Measurements from ENCODE around the gene STKLD1. TPM values are rescaled to one million over a fixed set of nuclear protein-coding genes. Genes with fewer than 3 reads are reported as not detected.
"Not testable (repeated sequence)": the region's sequence is repeated elsewhere in the genome, so short reads cannot be mapped to it uniquely, and the experiment has no call there.

Gene STKLD1
- total RNA-seq, 1 experiment from 2014 or later: 3.4 TPM

GRCh38 chr9:133390713-133391112, 14.5 kb downstream of the STKLD1 start:
- ChIA-PET CTCF (no interaction called here), POLR2A (no interaction called here)
- H3K4me3 ChIP-seq (ENCODE audit: low read depth, low read length): no peak overlapping the region
- Mint-ChIP-seq H3K9me3 (ENCODE audit: unreplicated experiment) (no peaks in the 10 kb centered on the region), H3K27ac (ENCODE audit: unreplicated experiment) (peak overlapping the region; percentile 70), H3K4me3 (ENCODE audit: unreplicated experiment) (no peak overlapping the region), H3K4me1 (ENCODE audit: low read depth, unreplicated experiment) (peaks cover 12% of the 10 kb centered on the region), H3K36me3 (ENCODE audit: insufficient read depth, unreplicated experiment) (no peaks in the 10 kb centered on the region), H3K27me3 (ENCODE audit: insufficient read depth, unreplicated experiment) (no peaks in the 10 kb centered on the region)
- no peaks in the 10 kb centered on the region for H3K9me3 ChIP-seq
- peaks cover 17% of the 10 kb centered on the region for H3K4me1 ChIP-seq
- BruUV-seq (replicated peaks): no TSS peak
- no peak for TF ChIP-seq CTCF (IDR thresholded peaks at IDR 0.05; ENCODE audit: insufficient read depth in 1 of 2, low read depth in 1 of 2, low read length in 1 of 2, severe bottlenecking in 1 of 2, unreplicated experiment in 1 of 2)
- H3K27me3 ChIP-seq (replicated peaks; ENCODE audit: control insufficient read depth, insufficient read depth, low read length): no peaks in the 10 kb centered on the region
- intact Hi-C loops (cut with micrococcal nuclease; ENCODE audit: unreplicated experiment): no loop called here
- DNase-seq: no peak
- H3K36me3 ChIP-seq (ENCODE audit: control insufficient read depth, insufficient read depth, low read length): no peaks in the 10 kb centered on the region

- peak overlapping the region; percentile 61 for H3K4me3 Mint-ChIP-seq (ENCODE audit: unreplicated experiment)
- BruUV-seq (replicated peaks); POLR2A ChIA-PET; CTCF ChIA-PET; H3K36me3 ChIP-seq (ENCODE audit: control insufficient read depth, insufficient read depth, low read length); intact Hi-C loops (cut with micrococcal nuclease; ENCODE audit: unreplicated experiment); H3K27me3 ChIP-seq (replicated peaks; ENCODE audit: control insufficient read depth, insufficient read depth, low read length); H3K9me3 ChIP-seq; H3K9me3 Mint-ChIP-seq (ENCODE audit: unreplicated experiment); H3K4me3 ChIP-seq (ENCODE audit: low read depth, low read length); H3K27me3 Mint-ChIP-seq (ENCODE audit: insufficient read depth, unreplicated experiment); DNase-seq; H3K36me3 Mint-ChIP-seq (ENCODE audit: insufficient read depth, unreplicated experiment): not testable (repeated sequence)
- peak overlapping the region; percentile 29 for H3K27ac Mint-ChIP-seq (ENCODE audit: unreplicated experiment)
- H3K4me1 ChIP-seq: peaks cover 17% of the 10 kb centered on the region
- H3K4me1 Mint-ChIP-seq (ENCODE audit: low read depth, unreplicated experiment): peaks cover 12% of the 10 kb centered on the region
Measured at GRCh38 chr9:133391449-133391848, 15.3 kb downstream of the STKLD1 start.

GRCh38 chr9:133392308-133392707, 16.1 kb downstream of the STKLD1 start:
- Histone ChIP-seq H3K4me3 (ENCODE audit: low read depth, low read length) (peak overlapping the region; percentile 11), H3K4me1 (peaks cover 17% of the 10 kb centered on the region)
- H3K36me3 Mint-ChIP-seq (ENCODE audit: insufficient read depth, unreplicated experiment); DNase-seq; intact Hi-C loops (cut with micrococcal nuclease; ENCODE audit: unreplicated experiment); H3K4me1 Mint-ChIP-seq (ENCODE audit: low read depth, unreplicated experiment); H3K9me3 ChIP-seq; H3K36me3 ChIP-seq (ENCODE audit: control insufficient read depth, insufficient read depth, low read length); H3K27me3 Mint-ChIP-seq (ENCODE audit: insufficient read depth, unreplicated experiment); H3K27me3 ChIP-seq (replicated peaks; ENCODE audit: control insufficient read depth, insufficient read depth, low read length); BruUV-seq (replicated peaks); H3K9me3 Mint-ChIP-seq (ENCODE audit: unreplicated experiment): not testable (repeated sequence)
- H3K27ac Mint-ChIP-seq (ENCODE audit: unreplicated experiment): peak overlapping the region; percentile 29
- peak overlapping the region; percentile 61 for H3K4me3 Mint-ChIP-seq (ENCODE audit: unreplicated experiment)
- CTCF ChIA-PET: interaction anchor here (0.6 to 0.7 kb wide), 3 partner anchors 33 to 67 kb away, joined by 3 to 5 read pairs (median 4); partner anchors contain the start of genes MED22 and RPL7A
- POLR2A ChIA-PET: interaction anchor here (0.6 to 0.7 kb wide), 3 partner anchors 14 to 154 kb away, joined by 5 to 9 read pairs (median 6); no protein-coding TSS in a partner anchor

GRCh38 chr9:133393399-133393798, 17.2 kb downstream of the STKLD1 start:
- no peaks in the 10 kb centered on the region for H3K36me3 Mint-ChIP-seq (ENCODE audit: insufficient read depth, unreplicated experiment)
- peaks cover 17% of the 10 kb centered on the region for H3K4me1 ChIP-seq
- DNase-seq: no peak
- POLR2A ChIA-PET: no interaction called here
- no peak overlapping the region for H3K4me3 Mint-ChIP-seq (ENCODE audit: unreplicated experiment)
- H3K9me3 Mint-ChIP-seq (ENCODE audit: unreplicated experiment): no peaks in the 10 kb centered on the region
- no peak overlapping the region for H3K4me3 ChIP-seq (ENCODE audit: low read depth, low read length)
- H3K36me3 ChIP-seq (ENCODE audit: control insufficient read depth, insufficient read depth, low read length): no peaks in the 10 kb centered on the region
- no peaks in the 10 kb centered on the region for H3K27me3 ChIP-seq (replicated peaks; ENCODE audit: control insufficient read depth, insufficient read depth, low read length)
- H3K27me3 Mint-ChIP-seq (ENCODE audit: insufficient read depth, unreplicated experiment): no peaks in the 10 kb centered on the region
- intact Hi-C loops (cut with micrococcal nuclease; ENCODE audit: unreplicated experiment): no loop called here
- CTCF ChIA-PET: no interaction called here
- H3K27ac Mint-ChIP-seq (ENCODE audit: unreplicated experiment): no peak overlapping the region
- no peaks in the 10 kb centered on the region for H3K9me3 ChIP-seq
- peaks cover 5% of the 10 kb centered on the region for H3K4me1 Mint-ChIP-seq (ENCODE audit: low read depth, unreplicated experiment)
- TF ChIP-seq CTCF (IDR thresholded peaks at IDR 0.05; ENCODE audit: insufficient read depth in 1 of 2, low read depth in 1 of 2, low read length in 1 of 2, severe bottlenecking in 1 of 2, unreplicated experiment in 1 of 2): no peak
- no TSS peak for BruUV-seq (replicated peaks)
